Measurements from ENCODE around the gene CELF2. TPM values are rescaled to one million over a fixed set of nuclear protein-coding genes. Genes with fewer than 3 reads are reported as not detected.

CELF2 gene
- total RNA-seq, 4 donors from 2014 or later: 30.0 to 56.6 (median 43.3) TPM

DNA sequence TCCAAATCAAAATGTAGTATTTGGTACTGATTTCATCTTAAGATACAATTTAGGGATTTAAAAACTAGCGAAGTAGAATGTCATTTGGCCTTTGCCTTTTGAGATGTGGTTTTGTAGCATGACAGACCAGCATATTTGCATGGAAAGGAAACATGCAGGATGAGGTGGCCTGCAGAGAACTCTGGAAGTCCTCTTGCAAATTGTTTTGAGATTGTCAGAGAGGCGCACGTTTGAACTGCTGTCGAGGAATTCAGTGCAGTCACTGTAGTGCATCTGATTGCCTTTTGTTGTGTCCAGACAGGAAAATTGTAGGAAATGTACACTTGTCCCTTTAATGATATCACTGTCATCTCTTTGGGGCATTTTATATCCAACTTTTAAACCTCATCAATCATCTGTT is 136.7 kb downstream of the CELF2 start:
- Histone ChIP-seq H3K4me3 (no peak overlapping the region), H3K9me3 (no peaks in the 10 kb centered on the region), H3K27ac (no peak overlapping the region), H3K36me3 (no peaks in the 10 kb centered on the region), H3K4me1 (peaks cover 21 to 32% of the 10 kb centered on the region in 2 donors), H3K27me3 (no peaks in the 10 kb centered on the region)
- TF ChIP-seq POLR2A (IDR thresholded peaks at IDR 0.05): no peak
- TF ChIP-seq, protein P1, sequence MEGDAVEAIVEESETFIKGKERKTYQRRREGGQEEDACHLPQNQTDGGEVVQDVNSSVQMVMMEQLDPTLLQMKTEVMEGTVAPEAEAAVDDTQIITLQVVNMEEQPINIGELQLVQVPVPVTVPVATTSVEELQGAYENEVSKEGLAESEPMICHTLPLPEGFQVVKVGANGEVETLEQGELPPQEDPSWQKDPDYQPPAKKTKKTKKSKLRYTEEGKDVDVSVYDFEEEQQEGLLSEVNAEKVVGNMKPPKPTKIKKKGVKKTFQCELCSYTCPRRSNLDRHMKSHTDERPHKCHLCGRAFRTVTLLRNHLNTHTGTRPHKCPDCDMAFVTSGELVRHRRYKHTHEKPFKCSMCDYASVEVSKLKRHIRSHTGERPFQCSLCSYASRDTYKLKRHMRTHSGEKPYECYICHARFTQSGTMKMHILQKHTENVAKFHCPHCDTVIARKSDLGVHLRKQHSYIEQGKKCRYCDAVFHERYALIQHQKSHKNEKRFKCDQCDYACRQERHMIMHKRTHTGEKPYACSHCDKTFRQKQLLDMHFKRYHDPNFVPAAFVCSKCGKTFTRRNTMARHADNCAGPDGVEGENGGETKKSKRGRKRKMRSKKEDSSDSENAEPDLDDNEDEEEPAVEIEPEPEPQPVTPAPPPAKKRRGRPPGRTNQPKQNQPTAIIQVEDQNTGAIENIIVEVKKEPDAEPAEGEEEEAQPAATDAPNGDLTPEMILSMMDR (IDR thresholded peaks at IDR 0.05 in 4 of 5, conservative IDR thresholded peaks at IDR 0.05 in 1 of 5): no peak
- intact Hi-C loops (cut with DNase I; ENCODE audit: low total_unique reads): no loop called here
- no peak for ATAC-seq
- DNase-seq: no peak
- in situ Hi-C loops (cut with MboI; ENCODE audit: low sequenced_read_pairs in 4 of 4): no loop called here

DNA sequence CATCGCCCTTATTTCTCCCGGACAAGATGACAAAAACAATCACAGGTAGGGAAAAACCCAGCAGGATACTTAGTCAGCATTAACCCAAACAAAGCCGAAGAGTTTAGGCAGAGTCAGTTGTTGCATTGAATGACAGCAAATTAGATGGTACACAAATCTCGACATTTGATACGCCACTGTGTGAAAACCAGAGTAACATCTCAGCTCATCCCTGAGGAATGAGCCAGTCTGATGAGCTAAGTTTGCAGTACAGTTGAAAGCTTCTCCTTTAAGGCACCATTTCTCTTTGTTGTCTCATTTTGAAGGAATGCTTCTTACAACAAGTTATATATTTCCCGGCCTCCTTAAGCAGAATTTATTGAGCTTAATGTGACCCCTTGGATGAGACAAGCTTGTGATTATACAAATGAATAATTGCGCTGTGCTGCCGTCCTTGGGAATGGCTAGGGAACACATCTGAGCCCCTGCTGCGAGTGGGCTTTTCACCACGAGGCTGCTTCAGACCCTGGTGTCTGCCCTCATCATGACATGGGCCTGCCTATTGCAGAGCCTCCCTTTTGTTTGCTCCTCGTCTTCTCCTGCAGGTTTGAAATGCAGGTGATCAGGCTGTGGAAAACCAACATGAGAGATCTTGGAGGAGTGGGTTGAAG is 137.3 kb downstream of the CELF2 start:
- H3K9me3 ChIP-seq: no peaks in the 10 kb centered on the region
- H3K27me3 ChIP-seq: no peaks in the 10 kb centered on the region
- in situ Hi-C loops (cut with MboI; ENCODE audit: low sequenced_read_pairs in 4 of 4): no loop called here
- no peaks in the 10 kb centered on the region for H3K36me3 ChIP-seq
- TF ChIP-seq, protein P1 (IDR thresholded peaks at IDR 0.05 in 4 of 5, conservative IDR thresholded peaks at IDR 0.05 in 1 of 5): no peak
- no peak for TF ChIP-seq POLR2A (IDR thresholded peaks at IDR 0.05)
- ATAC-seq: no peak
- peaks cover 21 to 31% of the 10 kb centered on the region in 2 donors for H3K4me1 ChIP-seq
- intact Hi-C loops (cut with DNase I; ENCODE audit: low total_unique reads): no loop called here
- H3K27ac ChIP-seq: no peak overlapping the region
- no peak for DNase-seq
- no peak overlapping the region for H3K4me3 ChIP-seq

DNA sequence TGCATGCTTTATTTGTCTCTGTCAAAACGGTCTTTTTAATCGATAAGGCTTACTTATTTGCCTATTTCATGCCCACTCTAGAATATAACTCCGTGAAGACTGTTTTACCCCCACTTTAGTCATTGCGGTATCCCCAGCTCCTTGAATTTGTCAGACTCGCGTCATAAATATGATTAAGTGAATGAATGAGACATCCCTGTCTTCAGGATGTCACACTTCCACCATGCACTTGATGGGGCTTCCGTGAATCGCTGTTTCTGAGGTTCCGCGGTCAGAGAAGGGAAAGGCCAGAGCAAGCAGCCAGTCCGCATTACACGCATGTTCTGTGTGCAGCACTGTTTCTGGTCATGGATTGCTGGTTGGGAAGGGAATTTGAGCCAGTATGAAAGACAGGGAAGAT is 138.8 kb downstream of the CELF2 start:
- Histone ChIP-seq H3K36me3 (no peaks in the 10 kb centered on the region), H3K4me1 (peaks cover 25 to 36% of the 10 kb centered on the region in 2 donors), H3K4me3 (no peak overlapping the region), H3K9me3 (no peaks in the 10 kb centered on the region), H3K27ac (no peak overlapping the region), H3K27me3 (no peaks in the 10 kb centered on the region)
- intact Hi-C loops (cut with DNase I; ENCODE audit: low total_unique reads) (no loop called here), in situ Hi-C loops (cut with MboI; ENCODE audit: low sequenced_read_pairs in 4 of 4) (no loop called here)
- TF ChIP-seq POLR2A (IDR thresholded peaks at IDR 0.05): no peak
- DNase-seq: no peak
- ATAC-seq: no peak

DNA sequence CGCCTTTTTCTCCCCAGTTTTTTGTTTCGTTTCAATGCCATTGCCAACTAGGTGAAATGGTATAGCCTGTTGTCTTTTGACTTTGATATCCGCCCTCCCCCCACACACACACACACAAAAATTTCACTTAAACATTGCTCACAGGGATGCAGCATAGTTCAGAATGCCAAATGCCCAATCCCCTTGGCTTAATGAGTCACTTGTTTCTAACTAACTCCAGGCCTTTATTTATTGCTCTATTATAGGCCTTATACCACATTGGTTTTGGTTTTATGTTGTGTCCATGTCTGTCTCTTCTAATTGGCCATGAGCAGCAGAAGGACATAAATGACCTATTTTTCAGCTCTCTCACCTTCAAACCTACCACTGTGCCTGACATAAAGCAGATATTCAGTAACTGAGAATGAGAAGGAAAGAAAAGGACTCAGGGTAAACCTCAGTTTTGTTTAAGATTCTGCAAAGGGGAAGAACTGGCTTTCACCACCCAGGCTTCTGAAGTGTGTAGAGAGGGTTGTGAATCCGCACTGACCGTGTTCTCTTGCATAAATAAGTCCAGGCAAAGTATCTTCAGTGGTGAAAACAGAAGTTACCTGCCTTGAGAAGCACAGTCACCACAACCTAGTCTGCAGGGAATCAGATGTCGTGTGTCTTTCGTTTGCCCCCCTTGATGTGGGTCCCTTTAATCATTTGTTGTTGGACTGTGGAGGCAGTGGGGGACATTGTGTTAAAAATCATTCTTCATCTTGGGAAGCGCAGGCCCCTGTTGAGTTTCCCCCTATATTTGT is 139.8 kb downstream of the CELF2 start:
- H3K36me3 ChIP-seq: no peaks in the 10 kb centered on the region
- H3K27me3 ChIP-seq: no peaks in the 10 kb centered on the region
- H3K9me3 ChIP-seq: no peaks in the 10 kb centered on the region
- in situ Hi-C loops (cut with MboI; ENCODE audit: low sequenced_read_pairs in 4 of 4): no loop called here
- TF ChIP-seq, protein P1 (IDR thresholded peaks at IDR 0.05 in 4 of 5, conservative IDR thresholded peaks at IDR 0.05 in 1 of 5): no peak
- no peak for TF ChIP-seq POLR2A (IDR thresholded peaks at IDR 0.05)
- peaks cover 18 to 34% of the 10 kb centered on the region in 2 donors for H3K4me1 ChIP-seq
- no peak overlapping the region for H3K4me3 ChIP-seq
- intact Hi-C loops (cut with DNase I; ENCODE audit: low total_unique reads): no loop called here
- no peak overlapping the region for H3K27ac ChIP-seq
- DNase-seq (no peak), ATAC-seq (no peak)

DNA sequence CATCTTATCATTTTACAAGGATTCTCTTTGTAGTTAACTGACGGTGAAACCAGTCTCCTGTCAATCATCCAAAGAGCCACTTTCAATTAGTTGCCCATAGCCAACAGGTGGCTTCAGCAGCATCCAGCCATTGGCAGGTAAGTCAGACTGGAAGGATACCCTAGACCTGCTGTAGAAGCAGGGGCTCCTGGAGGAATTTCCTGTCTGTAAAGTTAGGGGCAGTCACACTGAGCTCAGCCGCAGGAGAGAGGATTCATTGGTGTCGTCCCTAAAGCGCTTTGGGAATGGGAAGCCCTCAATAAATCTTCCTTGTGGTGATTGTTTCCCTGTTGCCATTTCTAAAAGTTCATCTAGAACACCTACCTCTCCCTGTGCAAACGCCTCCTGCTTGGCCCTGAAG is 140.4 kb downstream of the CELF2 start:
- no peak for TF ChIP-seq POLR2A (IDR thresholded peaks at IDR 0.05)
- TF ChIP-seq, protein P1 (IDR thresholded peaks at IDR 0.05 in 4 of 5, conservative IDR thresholded peaks at IDR 0.05 in 1 of 5): no peak
- Histone ChIP-seq H3K27ac (no peak overlapping the region), H3K36me3 (no peaks in the 10 kb centered on the region), H3K9me3 (no peaks in the 10 kb centered on the region), H3K4me1 (peaks cover 18 to 36% of the 10 kb centered on the region in 2 donors), H3K27me3 (no peaks in the 10 kb centered on the region), H3K4me3 (no peak overlapping the region)
- ATAC-seq: no peak
- intact Hi-C loops (cut with DNase I; ENCODE audit: low total_unique reads): no loop called here
- DNase-seq: no peak
- in situ Hi-C loops (cut with MboI; ENCODE audit: low sequenced_read_pairs in 4 of 4): no loop called here
